DMS79 treated with DMSO at 0.1 percent for 48 hours (cell line): Measurements from ENCODE around the gene EREG.
"Not testable (repeated sequence)": the region's sequence is repeated elsewhere in the genome, so short reads cannot be mapped to it uniquely, and the experiment has no call there.

ENCODE experiments used
- DNase-seq: peaks from one replicate; lab custom pipeline; 2025; lab: John Stamatoyannopoulos, UW

Gene EREG, protein sequence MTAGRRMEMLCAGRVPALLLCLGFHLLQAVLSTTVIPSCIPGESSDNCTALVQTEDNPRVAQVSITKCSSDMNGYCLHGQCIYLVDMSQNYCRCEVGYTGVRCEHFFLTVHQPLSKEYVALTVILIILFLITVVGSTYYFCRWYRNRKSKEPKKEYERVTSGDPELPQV

DNA sequence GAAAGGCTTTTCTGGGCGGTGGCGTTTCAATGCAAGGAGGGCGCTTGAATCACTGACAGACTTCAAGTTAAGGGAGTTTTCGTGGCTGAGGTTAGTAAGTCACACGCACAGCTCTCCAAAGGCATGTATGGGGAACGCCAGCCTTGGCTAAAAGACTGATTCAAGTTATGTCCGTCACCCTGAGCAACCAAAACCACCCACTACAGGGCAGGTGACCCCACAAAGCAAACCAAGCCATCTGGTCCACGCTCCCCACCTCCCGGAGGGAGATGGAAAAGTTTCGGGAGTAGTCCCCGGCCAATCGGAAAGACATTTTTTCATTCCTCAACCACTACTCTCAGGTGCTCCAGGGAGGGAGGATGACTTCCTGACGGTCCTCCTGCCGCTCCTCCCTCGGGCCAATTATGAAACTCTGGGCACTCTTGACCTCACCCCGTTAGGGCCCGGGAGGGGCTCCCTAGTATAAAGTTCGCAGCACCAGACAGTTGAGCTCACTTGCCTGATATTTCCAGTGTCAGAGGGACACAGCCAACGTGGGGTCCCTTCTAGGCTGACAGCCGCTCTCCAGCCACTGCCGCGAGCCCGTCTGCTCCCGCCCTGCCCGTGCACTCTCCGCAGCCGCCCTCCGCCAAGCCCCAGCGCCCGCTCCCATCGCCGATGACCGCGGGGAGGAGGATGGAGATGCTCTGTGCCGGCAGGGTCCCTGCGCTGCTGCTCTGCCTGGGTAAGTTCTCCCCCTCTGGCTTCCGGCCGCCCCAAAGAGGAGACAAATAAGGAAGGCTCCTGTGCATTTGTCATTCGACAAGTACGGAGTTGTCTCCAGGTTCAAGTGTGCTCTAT lies at the start of gene EREG:
TSS of gene EREG (plus strand) at position 494 of the 840 bp plus-strand sequence. CDS start at position 658, 164 bp downstream.
- peak; percentile 21 for DNase-seq

DNA sequence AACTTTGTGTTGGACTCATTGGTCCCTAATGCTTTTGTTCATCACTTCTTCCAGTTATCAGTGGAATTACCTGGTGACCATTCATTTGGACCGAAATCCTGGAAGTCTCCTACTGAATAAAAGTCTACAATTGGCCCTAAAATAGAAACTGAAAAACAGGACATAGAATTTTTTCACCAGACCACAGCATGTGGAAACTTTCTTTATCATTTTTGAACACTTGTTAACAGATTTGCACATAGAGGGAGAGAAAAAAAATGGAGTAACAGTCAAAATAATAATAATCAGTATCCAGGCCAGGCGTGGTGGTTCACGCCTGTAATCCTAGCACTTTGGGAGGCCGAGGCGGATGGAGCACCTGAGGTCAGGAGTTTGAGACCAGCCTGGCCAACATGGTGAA lies 49.6 kb upstream of the EREG start:
- no peak for DNase-seq

DNA sequence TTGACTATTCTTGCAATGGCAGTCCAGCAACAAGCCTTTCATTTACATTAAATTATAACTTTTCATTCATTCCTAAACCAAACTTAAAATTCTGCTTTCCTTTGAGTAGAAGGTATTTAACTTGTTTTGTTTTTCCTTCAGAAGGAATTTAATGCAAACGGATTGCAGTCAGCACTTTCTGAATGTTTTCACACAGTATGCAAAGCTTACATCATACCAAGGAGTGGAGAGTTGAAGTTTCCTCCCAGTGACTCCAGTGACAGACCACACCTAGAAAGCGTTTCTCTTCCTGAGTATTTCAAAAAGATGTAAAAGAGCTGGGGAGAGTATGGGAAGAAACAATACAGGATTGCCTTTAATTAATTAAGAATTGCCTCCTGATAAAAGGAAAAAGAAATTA lies 48.5 kb upstream of the EREG start:
- no peak for DNase-seq

DNA sequence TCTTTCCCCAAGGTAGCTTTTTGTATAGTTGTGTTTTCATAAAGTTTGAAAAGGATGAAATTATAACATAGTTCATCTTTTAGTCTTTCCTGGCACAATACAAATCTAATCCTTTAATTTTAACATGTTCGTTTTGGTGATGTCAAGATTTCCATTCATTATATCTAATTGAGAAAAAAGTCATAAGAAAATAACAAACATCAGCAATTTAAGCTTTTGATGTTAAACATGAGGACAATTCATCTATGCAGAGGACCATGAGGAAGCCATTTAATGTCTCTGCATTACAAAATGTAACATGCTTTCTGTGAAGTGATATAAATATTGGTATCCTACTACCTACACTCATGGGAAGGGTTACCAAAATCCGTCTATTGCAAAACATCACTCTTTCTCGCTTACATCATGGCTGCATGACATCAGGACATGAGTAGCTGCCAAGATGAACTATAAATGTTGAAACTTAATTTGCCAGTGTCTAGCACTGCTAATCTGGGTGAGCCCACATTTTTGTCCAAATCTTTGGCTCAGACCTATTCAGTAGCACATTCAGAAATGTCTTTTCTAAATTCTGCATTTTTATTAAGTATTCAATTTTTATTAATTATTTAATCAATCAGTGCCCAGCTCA lies 47.2 kb upstream of the EREG start:
- no peak for DNase-seq

DNA sequence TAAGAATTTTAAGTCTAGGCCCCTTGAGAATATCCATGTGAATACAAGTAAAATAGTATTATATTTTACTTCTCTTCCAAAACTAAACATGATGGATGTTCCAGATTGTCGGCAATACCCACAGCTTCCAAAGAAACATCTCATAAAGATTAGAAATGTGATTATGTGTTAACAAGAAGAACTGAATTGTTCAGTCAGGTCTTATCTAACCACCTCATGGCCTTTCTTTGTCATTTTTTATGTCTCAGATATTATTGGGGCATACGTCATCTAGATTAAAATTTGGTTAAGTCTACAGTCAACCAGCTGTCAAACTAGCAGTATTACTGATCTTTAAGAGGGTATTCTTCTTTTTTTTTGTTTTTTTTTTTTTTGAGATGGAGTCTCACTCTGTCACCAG lies 46.7 kb upstream of the EREG start:
- DNase-seq, result no peak

DNA sequence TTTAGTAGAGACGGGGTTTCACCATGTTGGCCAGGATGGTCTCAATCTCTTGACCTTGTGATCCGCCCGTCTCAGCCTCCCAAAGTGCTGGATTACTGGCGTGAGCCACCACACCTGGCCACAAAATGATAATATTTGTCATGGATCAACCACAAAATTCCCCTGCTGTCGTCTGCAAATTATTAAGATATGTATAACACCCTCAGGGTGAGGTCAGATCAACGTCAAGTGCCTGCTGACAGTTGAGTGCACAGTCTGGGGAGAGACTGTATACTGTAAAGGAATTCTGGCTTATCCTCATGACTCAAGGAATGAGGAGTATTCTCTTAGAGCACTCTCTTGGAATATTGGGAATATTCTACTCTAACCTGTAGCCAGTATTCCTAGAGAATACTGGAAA lies 45.5 kb upstream of the EREG start:
- no peak for DNase-seq

DNA sequence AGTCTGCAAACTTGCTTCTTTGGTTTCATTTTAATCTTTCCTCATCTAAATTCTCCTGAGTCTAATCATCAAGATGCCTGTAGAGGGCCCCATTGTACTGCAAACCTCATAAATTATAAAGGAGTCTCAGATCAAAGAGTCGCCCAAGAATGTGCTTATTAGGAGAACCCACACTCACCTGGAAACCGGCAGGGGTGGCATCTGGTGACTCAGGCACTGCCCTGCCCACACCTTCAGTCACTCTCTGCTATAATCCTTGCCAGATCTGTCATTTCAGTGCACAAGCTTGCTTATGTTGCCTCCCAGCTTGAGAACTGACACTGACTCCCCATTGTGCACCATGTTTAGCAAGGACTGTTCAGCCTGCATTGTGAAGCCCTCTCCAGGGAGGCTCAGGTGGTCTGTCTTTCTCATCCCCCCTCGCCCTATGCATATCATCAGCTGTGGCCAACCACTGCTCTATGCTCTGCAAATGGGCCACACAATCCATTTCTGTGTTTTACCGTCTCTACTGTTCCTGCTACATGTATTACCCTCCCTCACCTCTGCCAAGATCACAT lies 44.3 kb upstream of the EREG start:
- DNase-seq, result peak; percentile 82

DNA sequence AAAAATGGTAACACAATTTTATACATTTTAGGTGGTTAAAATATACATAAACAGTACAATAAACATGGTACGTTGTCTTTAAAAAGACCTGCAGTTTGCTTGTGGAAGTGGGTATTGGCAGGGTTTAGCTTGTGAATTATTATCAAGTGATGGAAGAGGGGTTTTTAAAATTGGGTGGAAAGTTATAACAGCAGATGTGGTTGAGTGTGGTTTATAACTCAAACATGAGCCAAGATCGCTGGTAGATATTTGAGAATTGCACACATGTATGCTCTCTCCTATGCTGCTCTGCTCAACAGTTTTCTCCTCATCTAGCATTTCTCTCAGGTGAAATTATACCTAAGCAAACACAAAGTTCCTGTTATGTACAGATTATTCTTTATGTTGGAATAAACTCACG lies 42.6 kb upstream of the EREG start:
- DNase-seq, result no peak

DNA sequence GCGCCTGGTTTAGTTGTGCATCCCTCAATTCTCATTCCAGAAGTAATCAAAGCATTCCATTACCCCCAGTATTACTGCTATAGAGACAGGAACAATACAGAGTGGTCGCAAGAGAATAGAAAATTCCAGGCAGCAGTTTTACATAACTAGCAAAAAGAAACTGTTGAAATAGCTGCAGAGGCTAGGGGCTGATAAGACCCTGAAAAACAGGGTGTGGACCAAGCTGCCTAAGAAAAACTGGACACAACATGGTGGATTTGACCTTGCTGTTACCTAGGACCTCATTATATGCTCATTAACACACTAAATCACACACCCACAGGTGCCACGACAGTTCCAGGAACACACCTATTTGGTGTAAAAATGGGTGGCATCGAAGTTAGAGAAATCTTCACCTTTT lies 41.3 kb upstream of the EREG start:
- no peak for DNase-seq

DNA sequence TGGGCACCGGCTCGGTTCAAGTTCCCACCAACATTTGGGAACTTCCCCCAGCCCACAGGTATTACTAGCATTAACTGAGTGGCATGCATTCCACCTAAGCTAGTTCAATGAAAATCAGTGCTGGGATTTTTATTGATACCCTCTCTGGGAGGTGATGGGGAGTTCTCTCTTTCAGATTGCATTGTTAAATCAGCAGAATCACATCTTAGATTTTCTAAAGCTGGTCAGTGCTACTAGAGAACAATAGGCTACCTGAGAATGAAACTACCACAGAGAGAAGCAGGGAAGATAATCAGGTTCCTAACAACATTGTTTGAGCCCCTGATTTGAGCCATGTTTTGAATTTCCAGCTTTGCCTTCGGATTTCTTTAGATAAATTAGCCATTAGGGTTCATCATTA lies 40.7 kb upstream of the EREG start:
- no peak for DNase-seq

DNA sequence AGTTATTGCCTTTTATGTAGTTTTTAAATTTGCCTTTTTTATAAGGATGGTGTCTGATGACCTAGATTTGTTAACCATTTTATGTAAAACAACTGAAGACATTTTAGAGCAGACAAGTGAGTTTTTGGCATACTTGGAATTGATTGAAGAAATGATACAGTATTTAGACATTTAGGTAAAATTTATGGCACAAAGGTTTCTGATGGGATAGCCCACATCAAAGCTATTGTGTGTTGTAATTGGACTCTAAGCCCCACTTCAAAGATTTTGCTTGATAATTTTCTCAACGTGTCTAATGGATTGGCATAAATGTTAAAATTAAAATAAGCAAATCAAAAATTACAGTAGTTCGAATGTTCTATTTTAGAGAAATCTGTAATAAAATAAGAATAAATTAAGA lies 39.1 kb upstream of the EREG start:
- no peak for DNase-seq

DNA sequence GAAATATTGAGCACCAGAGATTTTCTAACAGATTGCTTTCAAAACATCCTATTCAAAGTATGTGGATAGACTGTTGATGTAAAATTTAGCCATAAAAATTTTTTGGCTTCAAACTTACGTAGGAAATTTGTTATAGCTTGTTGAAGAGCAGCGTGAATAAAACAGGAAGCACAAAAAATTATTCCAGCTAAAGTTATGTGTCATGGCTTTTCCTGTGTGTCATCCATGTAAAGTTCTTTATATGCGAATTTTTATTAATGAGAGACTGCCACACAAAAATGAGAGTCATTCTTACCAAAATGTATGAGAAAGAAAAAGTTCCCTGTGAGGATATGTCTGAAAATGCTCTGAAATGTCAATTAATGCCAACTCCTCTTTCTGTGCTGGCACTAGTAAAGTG lies 37.2 kb upstream of the EREG start:
- DNase-seq, result no peak

DNA sequence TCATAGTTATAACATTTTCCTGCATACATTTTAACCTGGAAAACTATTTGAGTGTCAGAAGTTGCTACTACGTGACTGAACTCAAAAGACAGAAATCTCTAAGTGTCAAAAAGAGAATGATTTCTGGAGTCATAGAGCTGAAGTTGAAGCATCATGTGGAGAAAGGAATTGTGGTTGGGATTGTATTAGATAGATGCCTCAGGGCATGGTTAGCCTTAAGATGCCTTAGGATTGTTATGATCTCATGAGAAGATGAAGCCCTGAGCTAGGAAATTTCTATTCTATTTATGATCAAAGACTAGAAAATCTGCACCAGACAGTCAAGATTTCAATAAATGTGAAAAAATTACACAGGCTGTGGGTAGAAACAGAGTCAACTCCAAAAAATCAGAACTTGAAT lies 36.4 kb upstream of the EREG start:
- no peak for DNase-seq

DNA sequence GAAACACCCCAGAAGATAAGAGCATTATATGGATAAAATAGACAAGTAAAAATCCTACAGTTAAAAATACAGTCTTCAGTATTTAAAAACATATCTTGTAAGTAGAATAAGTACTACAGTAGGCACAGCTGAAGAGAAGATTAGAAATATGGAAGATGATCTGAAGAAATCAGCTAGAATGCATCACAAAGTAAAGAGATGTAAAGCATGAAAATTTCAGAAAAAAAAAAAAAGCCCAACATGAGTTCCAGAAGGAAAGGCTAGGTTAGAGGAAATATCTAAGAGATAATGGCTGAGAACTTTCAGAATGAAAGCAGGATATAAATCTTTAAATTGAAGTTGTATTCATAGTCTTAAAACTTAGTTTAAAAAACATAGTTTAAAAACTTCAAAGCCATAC lies 35.6 kb upstream of the EREG start:
- no peak for DNase-seq

DNA sequence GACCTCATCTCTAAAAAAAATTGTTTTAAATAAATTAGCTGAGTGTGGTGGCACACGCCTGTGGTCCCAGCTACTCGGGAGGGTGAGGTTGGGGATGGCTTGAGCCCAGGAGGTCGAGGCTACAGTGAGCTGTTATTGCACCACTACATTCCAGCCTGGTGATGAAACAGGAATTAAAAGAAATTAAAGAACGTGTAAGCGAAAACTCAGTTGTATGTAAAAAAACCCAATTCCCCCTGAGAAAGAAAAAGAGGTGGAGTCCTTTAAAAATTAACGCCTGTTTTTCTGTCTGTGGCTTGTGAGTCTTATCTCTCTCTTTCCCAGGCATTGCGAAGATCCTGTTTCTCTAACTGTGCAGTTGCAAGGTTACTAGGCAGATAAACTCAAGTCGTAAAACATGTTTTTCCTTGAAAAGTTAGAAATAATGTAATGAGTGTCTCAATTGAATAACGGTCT lies 34.6 kb upstream of the EREG start:
- no peak for DNase-seq

DNA sequence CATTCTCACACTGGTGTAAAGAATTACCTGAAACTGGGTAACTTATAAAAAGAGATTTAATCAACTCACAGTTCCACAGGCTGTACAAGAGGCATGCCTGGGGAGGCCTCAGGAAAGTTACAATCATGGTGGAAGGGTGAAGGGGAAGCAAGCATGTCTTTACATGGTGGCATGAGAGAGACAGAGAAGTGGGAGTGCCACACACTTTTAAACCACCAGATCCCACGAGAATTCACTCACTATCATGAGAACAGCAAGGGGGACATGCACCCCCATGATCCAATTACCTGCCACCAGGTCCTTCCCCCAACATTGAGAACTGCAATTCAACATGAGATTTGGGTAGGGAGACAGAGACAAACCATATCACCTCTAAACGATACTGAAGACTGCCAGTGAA lies 33.7 kb upstream of the EREG start:
- no peak for DNase-seq

DNA sequence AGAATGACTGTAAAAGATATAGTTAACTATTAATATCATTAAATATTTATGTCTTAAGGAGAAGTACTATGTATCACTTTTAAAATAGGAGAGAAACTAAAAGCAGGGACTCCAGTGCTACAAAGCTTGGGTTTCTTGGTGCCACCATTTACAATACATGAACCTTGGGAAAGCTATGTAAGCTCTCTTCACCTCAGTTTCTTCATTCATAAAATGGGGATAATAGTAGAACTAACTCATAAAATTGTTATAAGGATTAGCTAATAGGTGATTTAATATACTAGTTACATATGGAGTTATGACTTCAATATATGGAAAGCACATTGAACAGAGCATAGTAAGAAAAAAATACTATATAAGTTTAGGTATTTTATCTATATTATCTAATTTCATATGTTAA lies 33.0 kb upstream of the EREG start:
- DNase-seq, result no peak

DNA sequence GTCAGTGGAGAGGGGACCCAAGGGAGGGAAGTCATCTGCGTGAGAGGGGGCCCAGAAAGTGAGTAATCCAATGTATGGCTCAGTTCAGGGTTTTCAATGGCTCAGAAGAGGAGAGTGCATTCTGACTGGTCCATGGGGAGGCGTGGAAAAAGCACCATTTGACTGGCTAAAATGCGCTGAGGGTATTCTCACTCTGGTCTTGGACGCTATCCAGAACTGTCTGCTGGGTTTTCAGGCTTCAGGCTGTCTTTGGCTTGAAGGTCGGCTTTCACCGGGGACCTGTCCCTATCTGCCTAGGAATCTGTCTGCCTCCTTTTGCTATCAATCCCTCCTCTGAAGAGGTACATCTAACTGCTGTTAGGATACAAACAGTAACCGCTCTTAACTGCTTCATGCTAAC lies 30.3 kb upstream of the EREG start:
- DNase-seq, result no peak

DNA sequence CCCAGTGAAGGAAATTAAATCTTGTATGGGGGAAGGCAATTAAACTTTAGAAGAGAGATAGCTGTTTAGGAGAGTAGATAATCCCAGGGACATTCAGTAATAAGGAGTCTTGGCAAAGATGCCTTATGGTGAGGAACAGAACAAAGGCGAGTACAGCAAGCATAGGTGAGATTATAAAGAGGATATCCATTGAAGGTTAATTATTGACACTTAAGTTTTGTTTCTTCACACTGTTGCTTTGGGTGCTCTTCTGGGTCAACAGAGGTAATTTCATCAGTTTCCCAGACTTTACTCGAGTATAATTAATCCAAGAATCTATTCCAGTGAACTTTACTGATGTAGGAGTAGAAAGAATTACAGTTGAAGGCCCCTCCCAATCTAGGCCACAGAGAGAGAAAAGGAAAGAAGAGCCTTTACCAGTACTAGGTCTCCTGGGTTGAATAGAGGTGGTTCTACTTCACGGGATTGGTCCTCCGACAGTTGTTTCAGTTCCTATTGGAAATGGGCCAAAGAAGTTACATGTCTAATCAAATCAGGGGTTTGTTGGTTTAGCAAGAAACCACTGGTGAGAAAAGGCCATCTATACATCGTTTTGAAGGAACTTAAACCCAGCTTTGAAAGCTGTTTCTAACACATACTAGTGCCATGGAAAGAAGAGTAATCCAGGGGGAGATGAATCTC lies 29.5 kb upstream of the EREG start:
- DNase-seq, result no peak

DNA sequence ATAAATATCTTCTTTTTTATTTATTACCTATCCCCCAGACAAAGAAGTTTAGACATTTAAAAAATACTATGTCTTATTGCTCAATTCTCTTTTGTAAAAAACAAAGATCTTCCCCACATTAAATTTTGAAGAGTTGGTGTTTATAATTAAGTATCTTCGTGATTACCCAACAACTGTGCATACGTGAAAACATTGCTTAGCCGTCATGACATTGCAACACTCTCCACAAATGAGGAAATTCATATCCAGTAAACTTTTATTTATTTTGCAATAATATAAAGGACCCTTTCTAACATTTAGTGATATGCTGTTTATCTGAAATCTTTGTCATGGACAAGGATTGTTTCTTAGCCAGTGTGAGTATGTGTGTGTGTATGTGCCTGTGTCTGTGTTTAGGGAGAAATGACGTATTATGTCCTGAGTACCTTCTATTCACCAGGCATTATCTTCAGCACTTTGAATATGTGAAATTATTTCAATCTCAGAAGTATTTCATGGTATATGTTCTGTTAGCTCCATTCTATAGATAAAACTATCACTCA lies 26.1 kb upstream of the EREG start:
- DNase-seq, result no peak

DNA sequence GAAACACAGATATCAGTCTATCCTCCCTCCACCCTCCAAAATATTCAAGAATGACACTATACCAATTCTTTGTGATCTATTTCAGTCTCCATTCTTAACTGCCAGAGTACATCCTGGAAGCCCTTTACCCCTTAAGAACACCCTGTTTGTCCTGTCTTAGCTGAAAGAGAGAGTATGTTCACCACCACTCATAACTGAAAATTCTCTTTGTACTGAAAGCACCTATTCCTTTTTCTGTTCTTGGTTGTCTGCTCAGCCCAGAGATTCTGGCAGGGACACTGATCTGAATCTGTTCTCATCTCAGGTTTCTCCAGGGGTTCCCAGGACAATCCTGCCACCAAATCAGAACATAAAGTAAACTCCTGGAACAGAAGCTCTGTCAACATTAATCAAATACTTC lies 25.4 kb upstream of the EREG start:
- no peak for DNase-seq

DNA sequence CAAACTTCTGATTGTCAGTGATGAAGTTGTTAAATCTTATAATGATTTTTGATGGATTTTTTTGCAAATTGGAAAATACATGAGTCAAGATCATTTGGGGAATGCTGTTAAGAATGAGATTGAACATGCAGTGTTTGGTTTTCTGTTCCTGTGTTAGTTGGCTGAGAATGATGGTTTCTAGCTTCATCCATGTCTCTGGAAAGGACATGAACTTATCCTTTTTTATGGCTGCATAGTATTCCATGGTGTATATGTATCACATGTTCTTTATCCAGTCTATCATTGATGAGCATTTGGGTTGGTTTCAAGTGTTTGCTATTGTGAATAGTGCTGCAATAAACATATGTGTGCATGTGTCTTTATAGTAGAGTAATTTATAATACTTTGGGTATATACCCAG lies 24.5 kb upstream of the EREG start:
- DNase-seq, result not testable (repeated sequence)
